Neural cell (in vitro differentiated cells): ENCODE measurements around the gene HRH2.

Experiments
- EP300 ChIP-seq: fragments of 450-650 bp; conservative IDR thresholded peaks from 2 replicates; pipeline ENCODE4 v1.6.1; 2014; ENCODE audit warnings: antibody characterized with exemption, mild to moderate bottlenecking, moderate library complexity; ENCODE audit not compliant: poor library complexity, severe bottlenecking
- TF ChIP-seq, protein P1 (sequence below): fragments of 450-650 bp; IDR thresholded peaks from 2 replicates; pipeline ENCODE4 v1.5.1; 2014; ENCODE audit warnings: antibody characterized with exemption, mild to moderate bottlenecking, moderate library complexity; ENCODE audit not compliant: poor library complexity, severe bottlenecking

- TF ChIP-seq, protein P1, sequence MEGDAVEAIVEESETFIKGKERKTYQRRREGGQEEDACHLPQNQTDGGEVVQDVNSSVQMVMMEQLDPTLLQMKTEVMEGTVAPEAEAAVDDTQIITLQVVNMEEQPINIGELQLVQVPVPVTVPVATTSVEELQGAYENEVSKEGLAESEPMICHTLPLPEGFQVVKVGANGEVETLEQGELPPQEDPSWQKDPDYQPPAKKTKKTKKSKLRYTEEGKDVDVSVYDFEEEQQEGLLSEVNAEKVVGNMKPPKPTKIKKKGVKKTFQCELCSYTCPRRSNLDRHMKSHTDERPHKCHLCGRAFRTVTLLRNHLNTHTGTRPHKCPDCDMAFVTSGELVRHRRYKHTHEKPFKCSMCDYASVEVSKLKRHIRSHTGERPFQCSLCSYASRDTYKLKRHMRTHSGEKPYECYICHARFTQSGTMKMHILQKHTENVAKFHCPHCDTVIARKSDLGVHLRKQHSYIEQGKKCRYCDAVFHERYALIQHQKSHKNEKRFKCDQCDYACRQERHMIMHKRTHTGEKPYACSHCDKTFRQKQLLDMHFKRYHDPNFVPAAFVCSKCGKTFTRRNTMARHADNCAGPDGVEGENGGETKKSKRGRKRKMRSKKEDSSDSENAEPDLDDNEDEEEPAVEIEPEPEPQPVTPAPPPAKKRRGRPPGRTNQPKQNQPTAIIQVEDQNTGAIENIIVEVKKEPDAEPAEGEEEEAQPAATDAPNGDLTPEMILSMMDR, result no peak
- TF ChIP-seq EP300, result no peak
Measured at GRCh38 chr5:175617447-175617846, 40.4 kb upstream of the HRH2 start.
